Esophagus squamous epithelium (tissue), 4 donors: ENCODE measurements around the gene BCAT1.

Source experiments
- POLR2A ChIP-seq, 4 donors: fragments of 450-650 bp; IDR thresholded peaks; one replicate each; pipeline ENCODE4 v1.6.1; 2017; ENCODE audit warnings: antibody characterized with exemption in 4 of 4, mild to moderate bottlenecking in 4 of 4, moderate library complexity in 3 of 4
- TF ChIP-seq, protein P1 (sequence below), 6 experiments: fragments of 450-650 bp in 4 of 6; fragments of 200-600 bp in 2 of 6; sonication (generic) in 2 of 6; IDR thresholded peaks; one replicate each; pipeline ENCODE4 v1.5.1; 2016 to 2019; ENCODE audit warnings: antibody characterized with exemption in 6 of 6, mild to moderate bottlenecking in 4 of 6, moderate library complexity in 4 of 6

DNA sequence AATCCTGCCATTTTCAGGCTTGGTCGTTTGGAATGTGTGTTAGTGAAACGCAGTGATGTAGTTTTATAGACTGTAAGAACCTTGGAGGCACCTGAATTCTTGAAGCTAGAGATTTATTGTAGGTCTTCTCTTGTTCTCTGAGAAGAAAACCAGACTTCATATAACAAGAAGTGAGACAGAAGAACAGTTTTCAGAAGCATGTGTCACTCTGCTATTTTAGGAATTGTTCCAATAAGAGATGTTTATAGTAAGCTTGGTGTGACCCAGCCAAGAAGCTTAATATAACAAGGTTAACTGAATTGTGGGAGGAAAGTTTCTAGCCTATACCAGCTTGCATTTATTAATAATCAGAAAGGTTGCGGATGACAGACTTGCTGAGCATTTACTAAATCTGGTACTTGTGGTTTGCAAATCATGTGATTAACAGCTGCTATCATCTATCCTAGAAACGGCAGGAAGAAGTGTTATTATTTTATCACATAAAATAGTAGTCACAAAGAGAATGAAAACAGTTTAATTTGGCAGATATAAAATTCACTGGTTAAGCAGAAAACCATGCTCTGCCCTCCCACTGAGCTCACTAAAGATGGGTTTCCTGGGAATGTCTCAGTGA, 49.2 kb upstream of the BCAT1 start:
- TF ChIP-seq POLR2A (IDR thresholded peaks at IDR 0.05) = no peak
- TF ChIP-seq, protein P1, sequence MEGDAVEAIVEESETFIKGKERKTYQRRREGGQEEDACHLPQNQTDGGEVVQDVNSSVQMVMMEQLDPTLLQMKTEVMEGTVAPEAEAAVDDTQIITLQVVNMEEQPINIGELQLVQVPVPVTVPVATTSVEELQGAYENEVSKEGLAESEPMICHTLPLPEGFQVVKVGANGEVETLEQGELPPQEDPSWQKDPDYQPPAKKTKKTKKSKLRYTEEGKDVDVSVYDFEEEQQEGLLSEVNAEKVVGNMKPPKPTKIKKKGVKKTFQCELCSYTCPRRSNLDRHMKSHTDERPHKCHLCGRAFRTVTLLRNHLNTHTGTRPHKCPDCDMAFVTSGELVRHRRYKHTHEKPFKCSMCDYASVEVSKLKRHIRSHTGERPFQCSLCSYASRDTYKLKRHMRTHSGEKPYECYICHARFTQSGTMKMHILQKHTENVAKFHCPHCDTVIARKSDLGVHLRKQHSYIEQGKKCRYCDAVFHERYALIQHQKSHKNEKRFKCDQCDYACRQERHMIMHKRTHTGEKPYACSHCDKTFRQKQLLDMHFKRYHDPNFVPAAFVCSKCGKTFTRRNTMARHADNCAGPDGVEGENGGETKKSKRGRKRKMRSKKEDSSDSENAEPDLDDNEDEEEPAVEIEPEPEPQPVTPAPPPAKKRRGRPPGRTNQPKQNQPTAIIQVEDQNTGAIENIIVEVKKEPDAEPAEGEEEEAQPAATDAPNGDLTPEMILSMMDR (IDR thresholded peaks at IDR 0.05) = no peak
